H1 (cell line): ENCODE data around the gene NLN.

Source experiments
- CBX8 ChIP-seq: fragments of 300-800, 300-1000 bp; sonication (generic); IDR thresholded peaks from 2 replicates; pipeline ENCODE4 v1.7.1; 2016; ENCODE audit warnings: low read depth, low read length, borderline replicate concordance
- EGR1 ChIP-seq: IDR thresholded peaks from 2 replicates; pipeline ENCODE4 v1.6.1; 2011; ENCODE audit warnings: low read depth, low read length, borderline replicate concordance
- EP300 ChIP-seq, 2 experiments: IDR thresholded peaks; 1 replicate in 1 of 2; 2 replicates in 1 of 2; pipeline ENCODE4 v1.6.1; 2011 to 2012; ENCODE audit warnings: low read depth in 2 of 2, low read length in 2 of 2, mild to moderate bottlenecking in 2 of 2, borderline replicate concordance in 1 of 2, inconsistent platforms in 1 of 2, moderate library complexity in 1 of 2
- EZH2 ChIP-seq: fragments of 200-600 bp; sonication (generic); IDR thresholded peaks from 2 replicates; pipeline ENCODE4 v1.7.1; 2012; ENCODE audit warnings: low read depth, mild to moderate bottlenecking, moderate library complexity, low read length, inconsistent platforms; ENCODE audit not compliant: severe bottlenecking
- MAFK ChIP-seq: IDR thresholded peaks from 2 replicates; pipeline ENCODE4 v1.6.1; 2012; ENCODE audit warnings: low read depth, mild to moderate bottlenecking, improper control_type of control experiment, low read length
- POLR2A ChIP-seq, 2 experiments: IDR thresholded peaks; 1 replicate in 1 of 2; 2 replicates in 1 of 2; pipeline ENCODE4 v1.6.1; 2011; ENCODE audit warnings: low read depth in 2 of 2, low read length in 2 of 2, mild to moderate bottlenecking in 2 of 2; ENCODE audit errors: control extremely low read depth in 1 of 2
- POLR2AphosphoS5 ChIP-seq: IDR thresholded peaks from 2 replicates; pipeline ENCODE4 v1.6.1; 2011; ENCODE audit warnings: low read depth, low read length
- SUZ12 ChIP-seq: fragments of 200-600 bp; sonication (generic); IDR thresholded peaks from 2 replicates; pipeline ENCODE4 v1.6.1; 2012; ENCODE audit warnings: mild to moderate bottlenecking, inconsistent platforms, low read length, moderate library complexity, mixed read lengths
- TAF1 ChIP-seq: IDR thresholded peaks from 2 replicates; pipeline ENCODE4 v1.6.1; 2011; ENCODE audit warnings: mild to moderate bottlenecking, low read depth, low read length
- YY1 ChIP-seq: IDR thresholded peaks from 2 replicates; pipeline ENCODE4 v1.6.1; 2011; ENCODE audit warnings: low read depth, mild to moderate bottlenecking, low read length
- ZNF274 ChIP-seq: IDR thresholded peaks from 2 replicates; pipeline ENCODE4 v1.7.0; 2012; ENCODE audit warnings: low read length, borderline replicate concordance; ENCODE audit errors: extremely low read depth
- TF ChIP-seq, protein P1 (sequence below), 3 experiments: IDR thresholded peaks; 1 replicate in 2 of 3; 2 replicates in 1 of 3; pipeline versions ENCODE4 v1.5.1 to v1.6.1; 2011; ENCODE audit warnings: low read length in 3 of 3, mild to moderate bottlenecking in 3 of 3, inconsistent platforms in 2 of 3, low read depth in 1 of 3, moderate library complexity in 1 of 3; ENCODE audit not compliant: insufficient read depth in 1 of 3; ENCODE audit errors: control extremely low read depth in 1 of 3
- TF ChIP-seq, protein P2 (sequence below): IDR thresholded peaks from 2 replicates; pipeline ENCODE4 v1.6.1; 2012; ENCODE audit warnings: inconsistent platforms

- no peak for TF ChIP-seq POLR2A (IDR thresholded peaks at IDR 0.05; ENCODE audit: control extremely low read depth in 1 of 2, low read depth in 2 of 2, low read length in 2 of 2)
- no peak for TF ChIP-seq EP300 (IDR thresholded peaks at IDR 0.05; ENCODE audit: borderline replicate concordance in 1 of 2, low read depth in 2 of 2, low read length in 2 of 2)
- TF ChIP-seq, protein P1, sequence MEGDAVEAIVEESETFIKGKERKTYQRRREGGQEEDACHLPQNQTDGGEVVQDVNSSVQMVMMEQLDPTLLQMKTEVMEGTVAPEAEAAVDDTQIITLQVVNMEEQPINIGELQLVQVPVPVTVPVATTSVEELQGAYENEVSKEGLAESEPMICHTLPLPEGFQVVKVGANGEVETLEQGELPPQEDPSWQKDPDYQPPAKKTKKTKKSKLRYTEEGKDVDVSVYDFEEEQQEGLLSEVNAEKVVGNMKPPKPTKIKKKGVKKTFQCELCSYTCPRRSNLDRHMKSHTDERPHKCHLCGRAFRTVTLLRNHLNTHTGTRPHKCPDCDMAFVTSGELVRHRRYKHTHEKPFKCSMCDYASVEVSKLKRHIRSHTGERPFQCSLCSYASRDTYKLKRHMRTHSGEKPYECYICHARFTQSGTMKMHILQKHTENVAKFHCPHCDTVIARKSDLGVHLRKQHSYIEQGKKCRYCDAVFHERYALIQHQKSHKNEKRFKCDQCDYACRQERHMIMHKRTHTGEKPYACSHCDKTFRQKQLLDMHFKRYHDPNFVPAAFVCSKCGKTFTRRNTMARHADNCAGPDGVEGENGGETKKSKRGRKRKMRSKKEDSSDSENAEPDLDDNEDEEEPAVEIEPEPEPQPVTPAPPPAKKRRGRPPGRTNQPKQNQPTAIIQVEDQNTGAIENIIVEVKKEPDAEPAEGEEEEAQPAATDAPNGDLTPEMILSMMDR (IDR thresholded peaks at IDR 0.05; ENCODE audit: control extremely low read depth in 1 of 3, insufficient read depth in 1 of 3, low read depth in 1 of 3, low read length in 3 of 3): no peak
- TF ChIP-seq YY1: no peak
- TF ChIP-seq MAFK: no peak
- no peak for TF ChIP-seq CBX8
- no peak for TF ChIP-seq POLR2AphosphoS5
- TF ChIP-seq TAF1: no peak
- TF ChIP-seq SUZ12: no peak
- no peak for TF ChIP-seq EGR1
- TF ChIP-seq, protein P2, sequence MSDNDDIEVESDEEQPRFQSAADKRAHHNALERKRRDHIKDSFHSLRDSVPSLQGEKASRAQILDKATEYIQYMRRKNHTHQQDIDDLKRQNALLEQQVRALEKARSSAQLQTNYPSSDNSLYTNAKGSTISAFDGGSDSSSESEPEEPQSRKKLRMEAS: no peak
- TF ChIP-seq EZH2: no peak
- no peak for TF ChIP-seq ZNF274
Measured at GRCh38 chr5:65862384-65862783, 140.4 kb downstream of the NLN start.
